KOPT-K1 (cell line): ENCODE measurements around the gene TPPP2.

Experiments
- H3K27ac ChIP-seq: fragments of 200-600 bp; sonication (generic); 2 replicates; pipeline ENCODE4 v1.5.1; 2016; ENCODE audit warnings: antibody characterized with exemption, mild to moderate bottlenecking, low read depth, low read length; ENCODE audit not compliant: poor library complexity, severe bottlenecking
- H3K36me3 ChIP-seq: fragments of 200-600 bp; sonication (generic); 2 replicates; pipeline ENCODE4 v1.5.1; 2017; ENCODE audit warnings: antibody characterized with exemption, mild to moderate bottlenecking, low read length, moderate library complexity; ENCODE audit not compliant: insufficient read depth
- H3K9me3 ChIP-seq: fragments of 200-600 bp; sonication (generic); 2 replicates; pipeline ENCODE4 v1.5.1; 2017; ENCODE audit warnings: antibody characterized with exemption, low read length, mild to moderate bottlenecking; ENCODE audit not compliant: insufficient read depth, poor library complexity, severe bottlenecking

Gene TPPP2

GRCh38 chr14:21024585-21025370, 5.2 kb upstream of the TPPP2 start, which contains the start of gene NDRG2:
Gene NDRG2, minus strand, starts transcription at chr14:21025061. Its CDS starts 1,746 bp downstream, at chr14:21023315.
- H3K9me3 ChIP-seq, result no peaks in the 10 kb centered on the region
- no peak within 1 kb of the TSS for H3K27ac ChIP-seq
- no peaks in the 10 kb centered on the region for H3K36me3 ChIP-seq

GRCh38 chr14:21025371-21026273, 4.4 kb upstream of the TPPP2 start:
- Histone ChIP-seq H3K27ac (no peak overlapping the region), H3K9me3 (no peaks in the 10 kb centered on the region), H3K36me3 (no peaks in the 10 kb centered on the region)

- no peak overlapping the region for H3K27ac ChIP-seq
- no peaks in the 10 kb centered on the region for H3K9me3 ChIP-seq
- no peaks in the 10 kb centered on the region for H3K36me3 ChIP-seq
Measured at GRCh38 chr14:21026274-21026987, 3.6 kb upstream of the TPPP2 start.

- H3K27ac ChIP-seq, result no peak overlapping the region
- H3K36me3 ChIP-seq, result no peaks in the 10 kb centered on the region
- H3K9me3 ChIP-seq, result no peaks in the 10 kb centered on the region
Measured at GRCh38 chr14:21026988-21027315, 3.1 kb upstream of the TPPP2 start.

- Histone ChIP-seq H3K9me3 (no peaks in the 10 kb centered on the region), H3K36me3 (no peaks in the 10 kb centered on the region)
Measured at GRCh38 chr14:21030531-21030930, 514 bp downstream of the TPPP2 start.

GRCh38 chr14:21032326-21033132, 2.5 kb downstream of the TPPP2 start:
- no peaks in the 10 kb centered on the region for H3K9me3 ChIP-seq
- H3K36me3 ChIP-seq, result no peaks in the 10 kb centered on the region
- H3K27ac ChIP-seq, result no peak overlapping the region

More at GRCh38 chr14:21030531-21030930, 514 bp downstream of the TPPP2 start:
- H3K27ac ChIP-seq, result no peak overlapping the region

GRCh38 chr14:21033133-21033698, 3.2 kb downstream of the TPPP2 start:
- no peak overlapping the region for H3K27ac ChIP-seq
- no peaks in the 10 kb centered on the region for H3K36me3 ChIP-seq
- H3K9me3 ChIP-seq, result no peaks in the 10 kb centered on the region

- Histone ChIP-seq H3K27ac (no peak within 1 kb of the TSS), H3K36me3 (no peaks in the 10 kb centered on the region)
Measured at GRCh38 chr14:21034707-21035106, 4.7 kb downstream of the TPPP2 start, which contains the start of gene RNASE13. Gene RNASE13, minus strand, starts transcription at chr14:21034807. Its CDS starts 519 bp downstream, at chr14:21034288.

GRCh38 chr14:21036751-21037150, 6.7 kb downstream of the TPPP2 start:
- Histone ChIP-seq H3K27ac (no peak overlapping the region), H3K36me3 (no peaks in the 10 kb centered on the region), H3K9me3 (no peaks in the 10 kb centered on the region)

More at GRCh38 chr14:21034707-21035106, 4.7 kb downstream of the TPPP2 start, which contains the start of gene RNASE13:
- no peaks in the 10 kb centered on the region for H3K9me3 ChIP-seq

- no peak overlapping the region for H3K27ac ChIP-seq
- H3K36me3 ChIP-seq, result no peaks in the 10 kb centered on the region
- no peaks in the 10 kb centered on the region for H3K9me3 ChIP-seq
Measured at GRCh38 chr14:21037156-21037555, 7.1 kb downstream of the TPPP2 start.

GRCh38 chr14:21038441-21039422, 8.7 kb downstream of the TPPP2 start:
- Histone ChIP-seq H3K27ac (no peak overlapping the region), H3K36me3 (no peaks in the 10 kb centered on the region)

GRCh38 chr14:21039585-21040369, 9.8 kb downstream of the TPPP2 start:
- Histone ChIP-seq H3K27ac (no peak overlapping the region), H3K36me3 (no peaks in the 10 kb centered on the region), H3K9me3 (no peaks in the 10 kb centered on the region)

More at GRCh38 chr14:21038441-21039422, 8.7 kb downstream of the TPPP2 start:
- H3K9me3 ChIP-seq, result no peaks in the 10 kb centered on the region
